Vagina (tissue), 2 donors: ENCODE data around the gene C11orf24.

Source experiments
- CTCF ChIP-seq, 3 experiments: fragments of 450-650 bp in 2 of 3; fragments of 200-600 bp in 1 of 3; sonication (generic) in 1 of 3; IDR thresholded peaks; one replicate each; pipeline ENCODE4 v1.5.1; 2017 to 2019; ENCODE audit warnings: antibody characterized with exemption in 3 of 3, mild to moderate bottlenecking in 2 of 3, moderate library complexity in 2 of 3
- POLR2A ChIP-seq, 2 donors: fragments of 450-650 bp; IDR thresholded peaks; one replicate each; pipeline ENCODE4 v1.6.1; 2017; ENCODE audit warnings: antibody characterized with exemption in 2 of 2, mild to moderate bottlenecking in 2 of 2, moderate library complexity in 2 of 2

- no peak for TF ChIP-seq CTCF (IDR thresholded peaks at IDR 0.05)
- no peak for TF ChIP-seq POLR2A (IDR thresholded peaks at IDR 0.05)
Measured at GRCh38 chr11:68211546-68211945, 60.2 kb downstream of the C11orf24 start.
